IMR-90 (cell line): Measurements from ENCODE around the gene GPATCH8. TPM values are rescaled to one million over a fixed set of nuclear protein-coding genes. Genes with fewer than 3 reads are reported as not detected.

Experiments used
- ATAC-seq: fragments of 200-7000 bp; cut with Tn5 transposase; 2 replicates; pipeline ENCODE4 v1.9.1; 2020; ENCODE audit warnings: low read depth, mild to moderate bottlenecking, moderate library complexity
- BruUV-seq: library from RNA; stranded (reverse); fragments of 400-500 nt; replicated peaks from 2 replicates; lab custom pipeline; 2021; lab: Mats Ljungman, UMichigan
- CTCF ChIA-PET: fragments of 300-600 bp; formaldehyde crosslinking; extraction: SDS; loops from one replicate; lab custom pipeline; 2021; ENCODE audit warnings: antibody characterized with exemption; lab: Yijun Ruan, JAX
- POLR2A ChIA-PET: fragments of 300-600 bp; sonication (Branson Sonifier 250); formaldehyde crosslinking; loops from one replicate; lab custom pipeline; 2022; ENCODE audit warnings: antibody characterized with exemption; ENCODE audit not compliant: unreplicated experiment; lab: Charles Lee
- DNase-seq: peaks from one replicate; pipeline ENCODE4 v3.0.0; 2013
- H2AFZ ChIP-seq: replicated peaks from 2 replicates; pipeline ENCODE3; 2013; ENCODE audit warnings: low read length, mild to moderate bottlenecking; ENCODE audit not compliant: poor library complexity
- H2AK5ac ChIP-seq: 2 replicates; pipeline ENCODE4 v1.6.1; 2013; ENCODE audit warnings: low read depth, low read length, inconsistent platforms
- H2AK9ac ChIP-seq: replicated peaks from 2 replicates; pipeline ENCODE3; 2013; ENCODE audit warnings: mild to moderate bottlenecking, low read depth, low read length, moderate library complexity; ENCODE audit not compliant: poor library complexity
- H2BK120ac ChIP-seq: 2 replicates; pipeline ENCODE4 v1.6.1; 2013; ENCODE audit warnings: low read depth, low read length, inconsistent platforms
- H2BK15ac ChIP-seq: 3 replicates; pipeline ENCODE4 v1.6.1; 2013; ENCODE audit warnings: low read depth, low read length, inconsistent platforms
- H2BK20ac ChIP-seq: 2 replicates; pipeline ENCODE4 v1.6.1; 2013; ENCODE audit warnings: low read depth, mild to moderate bottlenecking, inconsistent platforms, low read length, moderate library complexity
- H2BK5ac ChIP-seq: 2 replicates; pipeline ENCODE4 v1.6.1; 2013; ENCODE audit warnings: mild to moderate bottlenecking, low read depth, low read length, inconsistent platforms; ENCODE audit not compliant: poor library complexity, severe bottlenecking
- H3K14ac ChIP-seq: replicated peaks from 2 replicates; pipeline ENCODE4 v1.6.1; 2013; ENCODE audit warnings: low read depth, low read length, inconsistent platforms
- H3K18ac ChIP-seq: 2 replicates; pipeline ENCODE4 v1.6.1; 2013; ENCODE audit warnings: low read depth, low read length, control low read depth
- H3K23ac ChIP-seq: 2 replicates; pipeline ENCODE4 v1.6.1; 2013; ENCODE audit warnings: low read depth, low read length, inconsistent platforms
- H3K27ac ChIP-seq: 2 replicates; pipeline ENCODE4 v1.5.1; 2013; ENCODE audit warnings: mild to moderate bottlenecking, control low read depth, low read length; ENCODE audit not compliant: insufficient read depth
- H3K27me3 ChIP-seq: 2 replicates; pipeline ENCODE4 v1.6.1; 2013; ENCODE audit warnings: low read length; ENCODE audit not compliant: control insufficient read depth, insufficient read depth
- H3K36me3 ChIP-seq: 2 replicates; pipeline ENCODE4 v1.6.1; 2013; ENCODE audit warnings: low read length, mixed read lengths; ENCODE audit not compliant: control insufficient read depth, insufficient read depth
- H3K4ac ChIP-seq: 2 replicates; pipeline ENCODE4 v1.6.1; 2013; ENCODE audit warnings: low read depth, low read length, inconsistent platforms
- H3K4me1 ChIP-seq: 2 replicates; pipeline ENCODE4 v1.6.1; 2013; ENCODE audit warnings: low read length, mixed read lengths; ENCODE audit not compliant: control insufficient read depth, insufficient read depth
- H3K4me2 ChIP-seq: 2 replicates; pipeline ENCODE4 v1.6.1; 2013; ENCODE audit warnings: low read depth, mild to moderate bottlenecking, control low read depth, low read length, moderate library complexity
- H3K4me3 ChIP-seq: 2 replicates; pipeline ENCODE4 v1.5.1; 2013; ENCODE audit warnings: low read depth, mild to moderate bottlenecking, control low read depth, low read length, moderate library complexity; ENCODE audit not compliant: insufficient read depth
- H3K56ac ChIP-seq: 2 replicates; pipeline ENCODE4 v1.6.1; 2013; ENCODE audit warnings: low read length, inconsistent platforms; ENCODE audit not compliant: insufficient read depth; ENCODE audit errors: extremely low read depth
- H3K79me1 ChIP-seq, 2 experiments: 2 replicates each; pipeline ENCODE4 v1.6.1; 2013; ENCODE audit warnings: low read length in 2 of 2, inconsistent platforms in 1 of 2, low read depth in 1 of 2
- H3K9ac ChIP-seq: 2 replicates; pipeline ENCODE4 v1.6.1; 2013; ENCODE audit warnings: low read depth, low read length, control low read depth
- H3K9me1 ChIP-seq: 2 replicates; pipeline ENCODE4 v1.6.1; 2013; ENCODE audit warnings: low read length, inconsistent platforms; ENCODE audit not compliant: insufficient read depth
- H3K9me3 ChIP-seq: 2 replicates; pipeline ENCODE4 v1.6.1; 2013; ENCODE audit warnings: low read length; ENCODE audit not compliant: control insufficient read depth, insufficient read depth
- H4K20me1 ChIP-seq: 2 replicates; pipeline ENCODE4 v1.6.1; 2013; ENCODE audit warnings: low read length, inconsistent platforms; ENCODE audit not compliant: insufficient read depth
- H4K5ac ChIP-seq: 2 replicates; pipeline ENCODE4 v1.6.1; 2013; ENCODE audit warnings: mild to moderate bottlenecking, low read depth, low read length, control low read depth
- H4K8ac ChIP-seq, 2 experiments: 2 replicates each; pipeline ENCODE4 v1.6.1; 2013; ENCODE audit warnings: low read depth in 2 of 2, low read length in 2 of 2, control low read depth in 1 of 2, inconsistent platforms in 1 of 2
- H4K91ac ChIP-seq: 2 replicates; pipeline ENCODE4 v1.6.1; 2013; ENCODE audit warnings: low read depth, low read length, inconsistent platforms; ENCODE audit not compliant: insufficient read depth
- BHLHE40 ChIP-seq: fragments of 150-350 bp; IDR thresholded peaks from 2 replicates; pipeline ENCODE4 v1.6.1; 2016; ENCODE audit warnings: mild to moderate bottlenecking, low read depth, low read length
- MXI1 ChIP-seq: IDR thresholded peaks from 2 replicates; pipeline ENCODE4 v1.6.1; 2012; ENCODE audit warnings: low read depth, mild to moderate bottlenecking, low read length, moderate library complexity, borderline replicate concordance
- RAD21 ChIP-seq: IDR thresholded peaks from 2 replicates; pipeline ENCODE4 v1.6.1; 2012; ENCODE audit warnings: low read length, improper control_type of control experiment
- RFX5 ChIP-seq: IDR thresholded peaks from 2 replicates; pipeline ENCODE4 v1.8.0; 2012; ENCODE audit warnings: low read depth, mild to moderate bottlenecking, low read length, moderate library complexity
- USF2 ChIP-seq: fragments of 150-350 bp; IDR thresholded peaks from 2 replicates; pipeline ENCODE4 v1.6.1; 2017; ENCODE audit warnings: mild to moderate bottlenecking, antibody characterized with exemption, low read length, low read depth
- WGBS, 2 experiments: methylation state at CpG; one replicate each; pipeline versions ENCODE4 v1.1.5 to v1.1.7; 2013; ENCODE audit warnings: missing lambda C conversion rate in 2 of 2; ENCODE audit not compliant: insufficient read length in 1 of 2; ENCODE audit errors: extremely low coverage in 2 of 2; 5-methylcytosine and 5-hydroxymethylcytosine counted together
- dilution Hi-C: fragments of 300-500 bp; cut with HindIII; formaldehyde crosslinking; loops from one replicate; pipeline ENCODE4 v1.14.3; 2018; ENCODE audit warnings: low sequenced_read_pairs; ENCODE audit not compliant: unreplicated experiment
- in situ Hi-C: fragments of 300-500 bp; cut with MboI; formaldehyde crosslinking; loops from 3 replicates; pipeline ENCODE4 v1.14.3; 2019; ENCODE audit warnings: low sequenced_read_pairs, inconsistent platforms, mixed read lengths
- intact Hi-C: fragments of 100-400 bp; cut with micrococcal nuclease; formaldehyde crosslinking; loops from 2 replicates; pipeline ENCODE4 v1.10.0; 2022
- polyA plus RNA-seq, 3 experiments: library from polyadenylated mRNA; depleted of rRNA; stranded (reverse); fragments of >200 nt; gene quantifications; 2 replicates each; pipeline ENCODE4 v1.2.3, GENCODE V29; 2012; ENCODE audit warnings: low replicate concordance in 1 of 3
- total RNA-seq: library from RNA; depleted of rRNA; stranded (reverse); fragments of >200 nt; gene quantifications from 2 replicates; pipeline ENCODE4 v1.2.3, GENCODE V29; 2012

The GPATCH8 gene
- total and polyA plus RNA-seq, 2 of the 4 experiments (the other 2 are of a cell fraction) = 8.8 to 13.2 TPM

GRCh38 chr17:44355642-44356099 is 147.5 kb downstream of the GPATCH8 start:
- Histone ChIP-seq H4K5ac (no peak overlapping the region), H2AK5ac (no peak overlapping the region), H3K23ac (no peak overlapping the region), H2AFZ (no peak overlapping the region), H2AK9ac (no peak overlapping the region), H3K9ac (no peak overlapping the region), H3K4me1 (peaks cover 3% of the 10 kb centered on the region), H3K56ac (no peak overlapping the region), H3K27ac (no peak overlapping the region), H4K91ac (no peak overlapping the region), H3K18ac (no peak overlapping the region), H3K4me3 (no peak overlapping the region), H4K8ac (no peak overlapping the region), H3K9me3 (no peaks in the 10 kb centered on the region), H2BK15ac (no peak overlapping the region), H2BK5ac (no peak overlapping the region), H3K79me1 (peaks cover 0 to 6% of the 10 kb centered on the region in 2 experiments; a peak in 1 of 4 replicates), H3K36me3 (peaks cover 36% of the 10 kb centered on the region), H3K27me3 (no peaks in the 10 kb centered on the region), H4K20me1 (peaks cover 11% of the 10 kb centered on the region), H3K14ac (no peak overlapping the region), H3K4ac (no peak overlapping the region), H2BK20ac (no peak overlapping the region), H3K4me2 (no peak overlapping the region), H2BK120ac (no peak overlapping the region), H3K9me1 (no peaks in the 10 kb centered on the region; the same call in 1 of the 2 replicates)
- DNase-seq (no peak), ATAC-seq (no peak)
- in situ Hi-C loops = no loop called here
- dilution Hi-C loops = no loop called here
- ChIA-PET CTCF (no interaction called here), POLR2A (no interaction called here)
- intact Hi-C loops = no loop called here
- BruUV-seq = no TSS peak
- no peak for TF ChIP-seq MXI1
- TF ChIP-seq RAD21 = no peak
- TF ChIP-seq BHLHE40 = no peak
- TF ChIP-seq RFX5 = no peak
- no peak for TF ChIP-seq USF2
- WGBS, 2 experiments = 88% methylated on average over 4 of the region's 17 CpGs; no CpG with 5 or more reads in 1 of the 2 experiments
